GM23338 (cell line): Measurements from ENCODE around the gene TRAK1. TPM values are rescaled to one million over a fixed set of nuclear protein-coding genes. Genes with fewer than 3 reads are reported as not detected.

Experiments used
- ATAC-seq: fragments of 200-7000 bp; cut with Tn5 transposase; 3 replicates; pipeline ENCODE4 v1.9.1; 2020
- DNase-seq: peaks from one replicate; pipeline ENCODE4 v3.0.0-alpha.2; 2015; ENCODE audit warnings: low spot score
- H2AFZ ChIP-seq: fragments of 200-600 bp; sonication (generic); 2 replicates; pipeline ENCODE4 v1.8.0; 2016; ENCODE audit warnings: antibody characterized with exemption, mild to moderate bottlenecking, moderate library complexity
- H3F3A ChIP-seq: fragments of 200-600 bp; sonication (generic); replicated peaks from 2 replicates; pipeline ENCODE4 v1.8.0; 2017; ENCODE audit warnings: antibody characterized with exemption, mixed run types, low read depth
- H3K27ac ChIP-seq: fragments of 200-600 bp; sonication (generic); 2 replicates; pipeline ENCODE4 v1.6.1; 2016; ENCODE audit warnings: low read depth
- H3K27me3 ChIP-seq: fragments of 200-600 bp; sonication (generic); 2 replicates; pipeline ENCODE4 v1.8.0; 2016; ENCODE audit warnings: mild to moderate bottlenecking, mixed run types, moderate library complexity; ENCODE audit not compliant: insufficient read depth
- H3K36me3 ChIP-seq: fragments of 200-600 bp; sonication (generic); 2 replicates; pipeline ENCODE4 v1.8.0; 2016; ENCODE audit warnings: mild to moderate bottlenecking; ENCODE audit not compliant: insufficient read depth
- H3K4me1 ChIP-seq: fragments of 200-600 bp; sonication (generic); 2 replicates; pipeline ENCODE4 v1.8.0; 2016; ENCODE audit warnings: mild to moderate bottlenecking, moderate library complexity; ENCODE audit not compliant: insufficient read depth
- H3K4me2 ChIP-seq: fragments of 200-600 bp; sonication (generic); 2 replicates; pipeline ENCODE4 v1.7.1; 2017; ENCODE audit warnings: mixed run types
- H3K4me3 ChIP-seq: fragments of 200-600 bp; sonication (generic); 2 replicates; pipeline ENCODE4 v1.6.1; 2016; ENCODE audit warnings: mixed run types
- H3K79me2 ChIP-seq: fragments of 200-600 bp; sonication (generic); replicated peaks from 2 replicates; pipeline ENCODE4 v1.8.0; 2017; ENCODE audit warnings: mild to moderate bottlenecking; ENCODE audit not compliant: insufficient read depth
- H3K9me2 ChIP-seq: fragments of 200-600 bp; sonication (generic); 2 replicates; pipeline ENCODE4 v1.8.0; 2017; ENCODE audit not compliant: insufficient read depth
- H4K20me1 ChIP-seq: fragments of 200-600 bp; sonication (generic); replicated peaks from 2 replicates; pipeline ENCODE4 v1.8.0; 2017; ENCODE audit warnings: mild to moderate bottlenecking; ENCODE audit not compliant: insufficient read depth
- H3K27ac Mint-ChIP-seq: 2 replicates; pipeline ENCODE4 v1.8.0; 2020; ENCODE audit warnings: inconsistent platforms, mild to moderate bottlenecking, moderate library complexity, mixed read lengths
- H3K27me3 Mint-ChIP-seq: 3 replicates; pipeline ENCODE4 v1.8.0; 2022; ENCODE audit warnings: low read depth, mild to moderate bottlenecking, moderate library complexity, mixed read lengths, inconsistent platforms; ENCODE audit not compliant: insufficient read depth, poor library complexity
- H3K36me3 Mint-ChIP-seq: 3 replicates; pipeline ENCODE4 v1.8.0; 2021; ENCODE audit warnings: low read depth, mild to moderate bottlenecking, inconsistent platforms, moderate library complexity, mixed read lengths
- H3K4me1 Mint-ChIP-seq: 3 replicates; pipeline ENCODE4 v1.8.0; 2020; ENCODE audit warnings: mild to moderate bottlenecking, inconsistent platforms, mixed read lengths
- H3K4me3 Mint-ChIP-seq: 3 replicates; pipeline ENCODE4 v1.8.0; 2021; ENCODE audit warnings: moderate library complexity, mild to moderate bottlenecking, inconsistent platforms, mixed read lengths
- H3K9me3 Mint-ChIP-seq: 3 replicates; pipeline ENCODE4 v1.8.0; 2020; ENCODE audit warnings: moderate library complexity, mild to moderate bottlenecking, inconsistent platforms, mixed read lengths
- CREB1 ChIP-seq: fragments of 250-450 bp; sonication (Bioruptor Pico); IDR thresholded peaks from 2 replicates; pipeline ENCODE4 v1.5.0; 2020; ENCODE audit warnings: low read depth, mild to moderate bottlenecking, moderate library complexity
- JUNB ChIP-seq: IDR thresholded peaks from one replicate; pipeline ENCODE4 v1.6.1; 2016; ENCODE audit warnings: antibody characterized with exemption; ENCODE audit not compliant: unreplicated experiment
- NANOG ChIP-seq: IDR thresholded peaks from 2 replicates; pipeline ENCODE4 v1.6.1; 2016; ENCODE audit warnings: antibody characterized with exemption, borderline replicate concordance
- POLR2AphosphoS5 ChIP-seq: IDR thresholded peaks from 2 replicates; pipeline ENCODE4 v1.6.1; 2016; ENCODE audit warnings: antibody characterized with exemption, low read depth
- ZNF114 ChIP-seq: fragments of 250-450 bp; sonication (Bioruptor Pico); IDR thresholded peaks from 2 replicates; pipeline ENCODE4 v1.5.0; 2020; ENCODE audit warnings: mild to moderate bottlenecking, moderate library complexity
- ZNF331 ChIP-seq: fragments of 250-450 bp; sonication (Bioruptor Pico); IDR thresholded peaks from 2 replicates; pipeline ENCODE4 v1.5.0; 2020; ENCODE audit warnings: low read depth, mild to moderate bottlenecking, moderate library complexity
- polyA plus RNA-seq: library from polyadenylated mRNA; unstranded; fragments of >200 nt; fragmentation: Nextera tagmentation; extraction: Ambion mirVana; gene quantifications from 2 replicates; pipeline ENCODE4 v1.2.1, GENCODE V29; 2016
- total RNA-seq: library from RNA; depleted of rRNA; stranded (reverse); fragments of >200 nt; shearing (Covaris generic); gene quantifications from 2 replicates; pipeline ENCODE4 v1.2.3, GENCODE V29; 2014
- TF ChIP-seq, protein P1 (sequence below): IDR thresholded peaks from one replicate; pipeline ENCODE4 v1.6.1; 2018; ENCODE audit warnings: antibody characterized with exemption; ENCODE audit not compliant: unreplicated experiment
- TF ChIP-seq, protein P2 (sequence below): IDR thresholded peaks from 2 replicates; pipeline ENCODE4 v1.6.1; 2016; ENCODE audit warnings: antibody characterized with exemption
- TF ChIP-seq, protein P3 (sequence below), 2 experiments: fragments of 200-600 bp in 1 of 2; sonication (generic) in 1 of 2; conservative IDR thresholded peaks; 2 replicates each; pipeline versions ENCODE4 v1.5.1 to v1.6.1; 2016 to 2017; ENCODE audit warnings: antibody characterized with exemption in 2 of 2, low read depth in 2 of 2, mild to moderate bottlenecking in 2 of 2, moderate library complexity in 1 of 2

Gene TRAK1
- total and polyA plus RNA-seq, 2 experiments from 2014 or later: 13.4 to 47.4 TPM

DNA sequence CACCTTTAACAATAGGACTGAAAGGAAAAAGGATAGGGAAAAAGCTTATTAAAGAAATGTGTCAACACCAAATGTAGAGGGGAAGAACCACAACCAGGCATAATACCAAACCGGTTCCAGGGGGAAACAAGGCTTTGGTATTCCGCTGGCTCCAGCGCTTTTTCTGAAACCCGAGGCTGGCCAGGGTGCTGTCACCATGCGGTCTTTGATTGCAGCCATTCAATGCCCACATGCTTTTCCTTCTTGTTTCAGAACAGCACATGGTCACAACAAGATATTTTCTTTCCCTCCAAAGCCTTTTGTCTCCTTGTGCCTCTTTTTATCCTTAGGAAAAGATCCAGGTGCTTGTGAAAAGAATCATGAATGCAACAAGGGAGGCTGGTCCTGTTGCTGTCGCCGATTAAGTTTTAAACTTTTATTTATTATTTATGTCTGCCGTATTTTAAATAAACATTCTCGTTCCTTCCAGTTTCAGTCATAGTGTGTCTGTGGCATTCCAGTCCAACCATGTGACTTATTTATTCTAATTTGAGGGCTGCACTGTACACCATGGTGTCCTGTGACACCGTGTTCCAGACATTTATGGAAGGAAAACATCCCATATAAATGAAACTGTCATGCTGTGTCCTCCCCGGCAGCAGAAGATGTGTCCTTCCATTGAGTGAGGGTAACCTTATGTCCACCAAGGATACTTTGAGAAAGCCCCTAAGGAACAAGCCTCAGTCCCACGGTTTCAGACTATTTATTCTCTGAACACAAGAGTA lies 133.7 kb downstream of the TRAK1 start (continued):
- TF ChIP-seq, protein P1, sequence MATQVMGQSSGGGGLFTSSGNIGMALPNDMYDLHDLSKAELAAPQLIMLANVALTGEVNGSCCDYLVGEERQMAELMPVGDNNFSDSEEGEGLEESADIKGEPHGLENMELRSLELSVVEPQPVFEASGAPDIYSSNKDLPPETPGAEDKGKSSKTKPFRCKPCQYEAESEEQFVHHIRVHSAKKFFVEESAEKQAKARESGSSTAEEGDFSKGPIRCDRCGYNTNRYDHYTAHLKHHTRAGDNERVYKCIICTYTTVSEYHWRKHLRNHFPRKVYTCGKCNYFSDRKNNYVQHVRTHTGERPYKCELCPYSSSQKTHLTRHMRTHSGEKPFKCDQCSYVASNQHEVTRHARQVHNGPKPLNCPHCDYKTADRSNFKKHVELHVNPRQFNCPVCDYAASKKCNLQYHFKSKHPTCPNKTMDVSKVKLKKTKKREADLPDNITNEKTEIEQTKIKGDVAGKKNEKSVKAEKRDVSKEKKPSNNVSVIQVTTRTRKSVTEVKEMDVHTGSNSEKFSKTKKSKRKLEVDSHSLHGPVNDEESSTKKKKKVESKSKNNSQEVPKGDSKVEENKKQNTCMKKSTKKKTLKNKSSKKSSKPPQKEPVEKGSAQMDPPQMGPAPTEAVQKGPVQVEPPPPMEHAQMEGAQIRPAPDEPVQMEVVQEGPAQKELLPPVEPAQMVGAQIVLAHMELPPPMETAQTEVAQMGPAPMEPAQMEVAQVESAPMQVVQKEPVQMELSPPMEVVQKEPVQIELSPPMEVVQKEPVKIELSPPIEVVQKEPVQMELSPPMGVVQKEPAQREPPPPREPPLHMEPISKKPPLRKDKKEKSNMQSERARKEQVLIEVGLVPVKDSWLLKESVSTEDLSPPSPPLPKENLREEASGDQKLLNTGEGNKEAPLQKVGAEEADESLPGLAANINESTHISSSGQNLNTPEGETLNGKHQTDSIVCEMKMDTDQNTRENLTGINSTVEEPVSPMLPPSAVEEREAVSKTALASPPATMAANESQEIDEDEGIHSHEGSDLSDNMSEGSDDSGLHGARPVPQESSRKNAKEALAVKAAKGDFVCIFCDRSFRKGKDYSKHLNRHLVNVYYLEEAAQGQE: no peak
- TF ChIP-seq, protein P2, sequence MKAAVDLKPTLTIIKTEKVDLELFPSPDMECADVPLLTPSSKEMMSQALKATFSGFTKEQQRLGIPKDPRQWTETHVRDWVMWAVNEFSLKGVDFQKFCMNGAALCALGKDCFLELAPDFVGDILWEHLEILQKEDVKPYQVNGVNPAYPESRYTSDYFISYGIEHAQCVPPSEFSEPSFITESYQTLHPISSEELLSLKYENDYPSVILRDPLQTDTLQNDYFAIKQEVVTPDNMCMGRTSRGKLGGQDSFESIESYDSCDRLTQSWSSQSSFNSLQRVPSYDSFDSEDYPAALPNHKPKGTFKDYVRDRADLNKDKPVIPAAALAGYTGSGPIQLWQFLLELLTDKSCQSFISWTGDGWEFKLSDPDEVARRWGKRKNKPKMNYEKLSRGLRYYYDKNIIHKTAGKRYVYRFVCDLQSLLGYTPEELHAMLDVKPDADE: no peak
- no peak for TF ChIP-seq ZNF114 (CRISPR knock-in tag)
- TF ChIP-seq, protein P3, sequence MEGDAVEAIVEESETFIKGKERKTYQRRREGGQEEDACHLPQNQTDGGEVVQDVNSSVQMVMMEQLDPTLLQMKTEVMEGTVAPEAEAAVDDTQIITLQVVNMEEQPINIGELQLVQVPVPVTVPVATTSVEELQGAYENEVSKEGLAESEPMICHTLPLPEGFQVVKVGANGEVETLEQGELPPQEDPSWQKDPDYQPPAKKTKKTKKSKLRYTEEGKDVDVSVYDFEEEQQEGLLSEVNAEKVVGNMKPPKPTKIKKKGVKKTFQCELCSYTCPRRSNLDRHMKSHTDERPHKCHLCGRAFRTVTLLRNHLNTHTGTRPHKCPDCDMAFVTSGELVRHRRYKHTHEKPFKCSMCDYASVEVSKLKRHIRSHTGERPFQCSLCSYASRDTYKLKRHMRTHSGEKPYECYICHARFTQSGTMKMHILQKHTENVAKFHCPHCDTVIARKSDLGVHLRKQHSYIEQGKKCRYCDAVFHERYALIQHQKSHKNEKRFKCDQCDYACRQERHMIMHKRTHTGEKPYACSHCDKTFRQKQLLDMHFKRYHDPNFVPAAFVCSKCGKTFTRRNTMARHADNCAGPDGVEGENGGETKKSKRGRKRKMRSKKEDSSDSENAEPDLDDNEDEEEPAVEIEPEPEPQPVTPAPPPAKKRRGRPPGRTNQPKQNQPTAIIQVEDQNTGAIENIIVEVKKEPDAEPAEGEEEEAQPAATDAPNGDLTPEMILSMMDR (conservative IDR thresholded peaks at IDR 0.05; ENCODE audit: low read depth in 2 of 2): no peak
- TF ChIP-seq ZNF331 (CRISPR knock-in tag): no peak
- TF ChIP-seq POLR2AphosphoS5: no peak
- no peak for TF ChIP-seq NANOG

DNA sequence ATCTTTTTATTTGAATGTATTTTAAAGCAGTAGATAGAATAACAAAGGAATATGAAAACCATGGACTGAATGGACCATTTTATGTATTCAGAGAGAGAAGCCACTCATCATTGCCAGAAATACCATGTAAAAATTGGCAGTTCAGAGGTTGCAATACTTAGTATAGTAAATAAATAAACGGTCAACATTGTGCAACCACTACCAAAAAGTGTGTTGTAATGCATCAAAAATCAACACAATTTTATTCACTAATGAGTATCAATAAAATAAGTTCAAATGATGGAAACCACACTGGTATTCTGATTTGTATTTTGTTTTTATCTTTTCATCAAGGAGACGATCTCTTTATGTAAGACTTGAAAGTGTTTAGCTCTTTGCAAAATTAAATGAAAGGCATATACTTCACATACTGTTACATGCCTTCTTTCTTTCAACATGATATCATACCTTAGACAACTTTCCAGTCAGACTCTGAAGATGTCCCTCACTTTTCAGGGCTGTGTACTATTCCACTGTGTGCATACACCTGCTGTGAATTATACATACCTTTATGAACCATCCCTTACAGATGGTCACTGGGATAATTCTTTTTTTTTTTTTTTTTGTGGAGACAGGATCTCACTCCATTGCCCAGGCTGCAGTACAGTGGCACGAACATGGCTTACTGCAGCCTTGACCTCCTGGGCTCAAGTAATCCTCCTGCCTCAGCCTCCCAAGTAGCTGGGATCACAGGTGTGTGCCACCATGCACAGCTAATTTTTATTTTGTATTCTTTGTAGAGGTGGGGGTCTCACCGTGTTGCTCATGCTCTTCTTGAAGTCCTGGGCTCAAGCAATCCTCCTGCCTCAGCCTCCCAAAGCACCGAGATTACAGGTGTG lies 134.6 kb downstream of the TRAK1 start:
- no peak overlapping the region for H2AFZ ChIP-seq
- no peaks in the 10 kb centered on the region for H3K36me3 ChIP-seq
- H3K27me3 ChIP-seq: no peaks in the 10 kb centered on the region
- H3K4me2 ChIP-seq: no peak overlapping the region
- TF ChIP-seq JUNB (no peak), CREB1 (CRISPR knock-in tag) (no peak)
- TF ChIP-seq, protein P1: no peak
- no peak overlapping the region for H3K27ac ChIP-seq
- Mint-ChIP-seq H3K9me3 (no peaks in the 10 kb centered on the region; the same call in 2 of the 3 replicates), H3K4me3 (no peak overlapping the region), H3K4me1 (0 out of 3 replicates have a peak, but pooled peaks cover 3% of the 10 kb centered on the region), H3K27ac (no peak overlapping the region), H3K36me3 (peaks cover 18% of the 10 kb centered on the region), H3K27me3 (peaks cover 5% of the 10 kb centered on the region)
- no peaks in the 10 kb centered on the region for H3F3A ChIP-seq
- H3K79me2 ChIP-seq: no peaks in the 10 kb centered on the region
- H3K4me1 ChIP-seq: no peaks in the 10 kb centered on the region
- no peaks in the 10 kb centered on the region for H4K20me1 ChIP-seq
- ATAC-seq (no peak), DNase-seq (no peak)
- no peak overlapping the region for H3K4me3 ChIP-seq
- H3K9me2 ChIP-seq: 0 out of 2 replicates have a peak, but pooled peaks cover 4% of the 10 kb centered on the region
